Esophagus mucosa (tissue), 1 donor: ENCODE measurements around the gene FGL2. TPM values are rescaled to one million over a fixed set of nuclear protein-coding genes. Genes with fewer than 3 reads are reported as not detected.
A peak's percentile ranks its signal among the peaks of the same experiment; 100 is the strongest.
"Not testable (repeated sequence)": the region's sequence is repeated elsewhere in the genome, so short reads cannot be mapped to it uniquely, and the experiment has no call there.

Source experiments
- ATAC-seq: fragments of 200-7000 bp; cut with Tn5 transposase; one replicate; pipeline ENCODE4 v1.9.1; 2020
- total RNA-seq: library from RNA; stranded (reverse); gene quantifications from one replicate; pipeline ENCODE4 v1.2.4, GENCODE V29; 2023
- donor health status: DM: yes; HTN: yes; CAD: no.

Gene FGL2
- 1.6 TPM for total RNA-seq

- ATAC-seq: no peak
Observed at GRCh38 chr7:77199013-77199966, at the start of gene FGL2. TSS of gene FGL2 (minus strand) at chr7:77199819. CDS start at chr7:77199793, 26 bp downstream.

- ATAC-seq: no peak
Observed at GRCh38 chr7:77248154-77248553, 48.5 kb upstream of the FGL2 start.

- peak; percentile 81 for ATAC-seq
Observed at GRCh38 chr7:77247206-77247850, 47.7 kb upstream of the FGL2 start.

- ATAC-seq: no peak
Observed at GRCh38 chr7:77246026-77246640, 46.5 kb upstream of the FGL2 start.

GRCh38 chr7:77245015-77245755 lies 45.6 kb upstream of the FGL2 start:
- no peak for ATAC-seq

- ATAC-seq: no peak
Observed at GRCh38 chr7:77244222-77244934, 44.8 kb upstream of the FGL2 start.

- ATAC-seq: no peak
Observed at GRCh38 chr7:77242554-77242953, 42.9 kb upstream of the FGL2 start.

- ATAC-seq: no peak
Observed at GRCh38 chr7:77242068-77242467, 42.4 kb upstream of the FGL2 start.

GRCh38 chr7:77239471-77239870 lies 39.9 kb upstream of the FGL2 start:
- no peak for ATAC-seq

- no peak for ATAC-seq
Observed at GRCh38 chr7:77238703-77239136, 39.1 kb upstream of the FGL2 start.

GRCh38 chr7:77235276-77235675 lies 35.7 kb upstream of the FGL2 start:
- no peak for ATAC-seq

GRCh38 chr7:77232467-77232866 lies 32.8 kb upstream of the FGL2 start:
- ATAC-seq: no peak

- not testable (repeated sequence) for ATAC-seq
Observed at GRCh38 chr7:77228795-77229194, 29.2 kb upstream of the FGL2 start.

- no peak for ATAC-seq
Observed at GRCh38 chr7:77226357-77226839, 26.8 kb upstream of the FGL2 start.

GRCh38 chr7:77223261-77223660 lies 23.6 kb upstream of the FGL2 start:
- no peak for ATAC-seq

- ATAC-seq: no peak
Observed at GRCh38 chr7:77222819-77223218, 23.2 kb upstream of the FGL2 start.

- no peak for ATAC-seq
Observed at GRCh38 chr7:77222065-77222464, 22.4 kb upstream of the FGL2 start.

GRCh38 chr7:77219701-77220331 lies 20.2 kb upstream of the FGL2 start:
- not testable (repeated sequence) for ATAC-seq

GRCh38 chr7:77217474-77218185 lies 18.0 kb upstream of the FGL2 start:
- peak; percentile 33 for ATAC-seq

GRCh38 chr7:77216181-77216845 lies 16.7 kb upstream of the FGL2 start:
- no peak for ATAC-seq
